Activated T-cell treated with anti-CD3 and anti-CD28 coated beads, Interleukin-2, amount 50 U/mL, for 24 hours (primary cell): ENCODE data around the gene CD40.

Experiments used
- DNase-seq: peaks from one replicate; pipeline ENCODE4 v3.0.0-alpha.2; 2020
- H3K27ac Mint-ChIP-seq: 2 replicates; pipeline ENCODE4 v1.8.0; 2020; ENCODE audit warnings: mild to moderate bottlenecking, mixed read lengths
- H3K27me3 Mint-ChIP-seq: 2 replicates; pipeline ENCODE4 v1.8.0; 2020; ENCODE audit warnings: mixed read lengths
- H3K36me3 Mint-ChIP-seq: 2 replicates; pipeline ENCODE4 v1.8.0; 2020; ENCODE audit warnings: low read depth, mixed read lengths
- H3K4me1 Mint-ChIP-seq: 2 replicates; pipeline ENCODE4 v1.8.0; 2020; ENCODE audit warnings: low read depth, mixed read lengths
- H3K4me3 Mint-ChIP-seq: 2 replicates; pipeline ENCODE4 v1.8.0; 2020; ENCODE audit warnings: mild to moderate bottlenecking, moderate library complexity, mixed read lengths
- H3K9me3 Mint-ChIP-seq: 2 replicates; pipeline ENCODE4 v1.8.0; 2020; ENCODE audit warnings: mixed read lengths

CD40 gene

DNA sequence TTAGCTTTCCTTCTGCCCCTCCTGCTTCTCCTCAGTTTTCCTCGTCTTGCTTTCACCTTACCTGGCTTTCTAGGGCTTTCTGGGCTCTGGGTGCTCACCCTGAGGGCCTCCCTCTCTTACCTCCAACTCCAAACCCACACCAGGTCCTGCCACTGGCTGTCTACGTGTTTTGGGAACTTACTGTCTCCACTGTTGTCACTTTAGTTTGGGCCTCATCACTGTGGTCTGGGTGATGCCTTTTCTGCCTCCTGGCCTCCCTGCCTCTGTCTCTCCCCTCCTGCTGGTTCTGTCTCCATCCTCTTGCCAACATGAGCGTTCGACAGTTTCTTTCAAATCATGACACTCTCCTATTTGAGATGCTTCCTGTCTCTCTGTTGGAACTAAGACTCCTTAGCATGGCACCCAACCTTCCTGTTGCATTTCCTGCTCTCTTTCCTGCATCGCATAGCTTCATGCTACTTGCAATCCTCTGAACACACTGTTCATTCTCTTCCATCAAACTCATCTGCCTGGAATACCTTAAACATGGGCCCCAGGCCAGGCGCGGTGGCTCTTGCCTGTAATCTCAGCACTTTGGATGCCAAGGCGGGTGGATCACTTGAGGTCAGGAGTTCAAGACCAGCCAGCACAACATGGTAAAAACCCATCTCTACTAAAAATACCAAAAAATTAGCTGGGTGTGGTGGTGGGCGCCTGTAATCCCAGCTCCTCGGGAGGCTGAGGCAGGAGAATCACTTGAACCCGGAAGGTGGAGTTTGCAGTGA, 5.5 kb downstream of the CD40 start:
- Mint-ChIP-seq H3K27ac (no peak overlapping the region), H3K27me3 (no peaks in the 10 kb centered on the region), H3K4me1 (peaks cover 5% of the 10 kb centered on the region), H3K9me3 (no peaks in the 10 kb centered on the region), H3K36me3 (peaks cover 7% of the 10 kb centered on the region), H3K4me3 (no peak overlapping the region)
- DNase-seq = peak; percentile 13

DNA sequence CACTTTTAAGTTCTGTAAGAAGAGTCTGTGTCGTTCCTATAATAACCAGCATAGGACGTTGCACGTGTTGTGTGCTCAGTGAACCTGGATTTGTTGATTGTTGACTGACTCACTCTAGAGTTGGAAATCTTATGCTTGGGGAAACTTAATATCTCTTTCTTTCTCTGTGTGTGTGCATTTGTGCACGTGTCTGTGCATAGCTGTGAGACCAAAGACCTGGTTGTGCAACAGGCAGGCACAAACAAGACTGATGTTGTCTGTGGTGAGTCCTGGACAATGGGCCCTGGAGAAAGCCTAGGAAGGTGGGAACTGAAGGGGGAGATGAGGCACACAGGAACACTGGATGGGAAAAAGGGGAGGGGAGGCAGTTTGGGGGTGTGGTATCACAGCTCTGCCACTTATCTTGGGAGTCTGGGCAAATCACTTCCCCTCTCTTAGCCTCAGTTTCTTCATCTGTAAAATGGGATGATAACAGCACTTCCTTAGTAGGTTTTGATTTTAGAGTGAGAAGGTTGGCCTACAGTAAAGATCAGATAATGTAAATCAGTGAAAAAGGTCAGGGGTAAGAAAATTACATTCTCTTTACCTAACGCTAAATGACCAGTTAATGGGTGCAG, 8.4 kb downstream of the CD40 start:
- no peak for DNase-seq
- peak overlapping the region; percentile 47 for H3K27ac Mint-ChIP-seq
- peaks cover 7% of the 10 kb centered on the region for H3K36me3 Mint-ChIP-seq

DNA sequence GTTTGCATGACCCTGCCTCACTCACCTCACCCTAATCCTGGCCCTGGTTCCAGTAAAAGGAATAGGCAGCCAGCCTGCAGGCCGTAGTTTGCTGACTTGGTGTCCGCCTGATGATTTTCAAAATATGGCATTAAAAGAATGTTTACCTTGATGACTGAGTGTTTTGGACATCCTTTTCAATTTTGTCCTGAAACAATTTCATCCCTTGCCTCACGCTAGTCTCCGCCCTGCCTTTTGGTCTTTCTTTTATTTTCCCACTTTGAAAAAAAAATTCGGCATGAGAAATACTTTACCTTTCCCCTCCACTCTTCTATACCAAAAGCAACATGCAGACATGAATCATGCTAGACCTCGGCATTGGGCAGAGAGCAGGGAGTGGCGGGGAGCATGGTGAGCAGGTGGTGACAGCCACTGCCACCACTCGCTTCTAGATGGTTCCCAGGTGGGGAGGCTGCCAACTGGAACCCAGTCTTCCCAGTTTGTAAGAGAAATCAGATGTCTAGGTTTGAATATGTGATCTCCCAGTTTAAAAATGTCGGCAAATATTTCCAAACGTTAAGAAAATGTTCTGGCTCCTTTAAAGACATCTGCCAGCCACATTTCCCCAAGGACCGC, 9.4 kb downstream of the CD40 start:
- Mint-ChIP-seq H3K27me3 (peaks cover 23% of the 10 kb centered on the region), H3K36me3 (peaks cover 4% of the 10 kb centered on the region), H3K27ac (no peak overlapping the region), H3K9me3 (no peaks in the 10 kb centered on the region), H3K4me1 (no peaks in the 10 kb centered on the region), H3K4me3 (no peak overlapping the region)
- peak; percentile 7 for DNase-seq

More for the DNA sequence above, 8.4 kb downstream of the CD40 start:
- H3K27me3 Mint-ChIP-seq = peaks cover 16% of the 10 kb centered on the region
- no peaks in the 10 kb centered on the region for H3K9me3 Mint-ChIP-seq
- no peaks in the 10 kb centered on the region for H3K4me1 Mint-ChIP-seq
- no peak overlapping the region for H3K4me3 Mint-ChIP-seq

DNA sequence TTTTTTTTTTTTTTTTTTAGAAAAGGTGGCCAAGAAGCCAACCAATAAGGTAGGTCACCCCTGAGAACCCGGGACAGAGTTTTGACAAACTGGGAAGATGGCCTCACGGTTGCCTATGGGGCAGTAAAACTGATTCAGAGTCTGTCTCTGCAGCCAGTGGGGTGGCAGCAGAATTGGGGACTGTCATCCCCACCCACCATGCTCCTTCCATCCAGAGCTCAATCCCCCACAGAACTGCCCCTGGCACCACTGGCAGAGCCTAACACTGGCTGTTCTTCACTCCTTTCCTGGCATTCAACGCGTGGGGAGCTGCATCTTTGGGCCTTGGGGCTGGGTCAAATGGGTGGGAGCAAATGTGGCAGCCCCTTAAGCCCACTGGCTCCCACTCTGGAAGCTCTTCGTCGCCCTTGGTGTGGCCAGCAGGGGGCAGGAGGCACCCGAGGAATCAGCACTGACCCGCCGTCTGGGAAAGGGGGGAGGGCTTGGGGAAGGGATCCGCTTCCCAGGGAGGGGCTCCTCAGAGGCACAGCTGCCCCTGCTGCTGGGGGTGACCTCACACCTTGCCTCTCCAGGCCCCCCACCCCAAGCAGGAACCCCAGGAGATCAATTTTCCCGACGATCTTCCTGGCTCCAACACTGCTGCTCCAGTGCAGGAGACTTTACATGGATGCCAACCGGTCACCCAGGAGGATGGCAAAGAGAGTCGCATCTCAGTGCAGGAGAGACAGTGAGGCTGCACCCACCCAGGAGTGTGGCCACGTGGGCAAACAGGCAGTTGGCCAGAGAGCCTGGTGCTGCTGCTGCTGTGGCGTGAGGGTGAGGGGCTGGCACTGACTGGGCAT, 10.4 kb downstream of the CD40 start:
- DNase-seq = no peak
- Mint-ChIP-seq H3K9me3 (no peaks in the 10 kb centered on the region), H3K27ac (no peak overlapping the region), H3K4me1 (peaks cover 2% of the 10 kb centered on the region), H3K4me3 (no peak overlapping the region), H3K36me3 (peaks cover 4% of the 10 kb centered on the region), H3K27me3 (peaks cover 31% of the 10 kb centered on the region)

DNA sequence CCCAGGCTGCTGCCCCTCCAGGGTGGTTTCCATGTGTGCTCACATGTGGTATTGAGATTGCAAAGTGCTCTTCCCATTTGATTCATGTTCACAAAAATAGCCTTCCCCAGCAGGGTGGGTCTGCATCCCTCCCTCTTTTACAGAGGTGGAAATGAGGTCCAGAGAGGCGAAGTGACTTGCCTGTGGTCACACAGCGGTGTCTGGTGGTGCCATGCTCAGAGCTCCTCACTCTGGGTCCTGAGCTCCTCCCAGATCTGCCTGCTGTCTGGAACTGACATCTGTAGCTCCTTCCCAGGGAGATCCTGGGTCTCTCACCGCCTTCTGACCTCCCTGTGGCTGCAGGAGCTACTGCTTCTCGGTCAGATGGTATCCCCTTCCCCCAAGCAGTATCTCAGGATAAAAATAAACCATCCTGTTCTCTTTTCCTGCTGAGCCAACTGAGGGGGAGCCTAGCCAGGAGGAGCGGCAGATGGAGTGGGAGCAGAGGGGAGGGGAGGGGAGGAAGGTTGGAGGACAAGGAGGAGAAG, 11.9 kb downstream of the CD40 start:
- H3K27ac Mint-ChIP-seq = no peak overlapping the region
- no peak overlapping the region for H3K4me3 Mint-ChIP-seq
- peaks cover 2% of the 10 kb centered on the region for H3K4me1 Mint-ChIP-seq
- H3K9me3 Mint-ChIP-seq = no peaks in the 10 kb centered on the region
- H3K27me3 Mint-ChIP-seq = peaks cover 38% of the 10 kb centered on the region
- no peak for DNase-seq
- H3K36me3 Mint-ChIP-seq = peaks cover 2% of the 10 kb centered on the region

DNA sequence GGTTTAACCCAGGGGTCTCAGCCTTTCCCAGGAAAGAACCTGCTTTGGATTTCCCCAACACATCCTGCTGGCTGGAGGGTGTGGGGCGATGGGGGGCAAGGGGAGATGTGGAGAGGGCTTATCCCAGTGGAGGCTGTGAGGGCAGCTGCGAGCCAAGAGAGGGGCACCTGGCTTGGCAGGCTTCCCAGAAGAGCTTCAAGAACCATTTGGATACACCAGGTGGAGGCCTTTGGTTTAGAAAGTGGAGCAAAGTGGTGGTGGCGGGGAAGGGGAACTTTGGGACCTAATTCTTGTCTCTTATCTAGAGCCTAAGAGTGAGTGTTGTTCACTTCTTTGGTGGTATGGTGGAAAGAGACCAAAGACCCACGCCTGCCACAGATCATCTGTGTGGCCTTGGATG, 12.4 kb downstream of the CD40 start:
- H3K4me1 Mint-ChIP-seq = peaks cover 2% of the 10 kb centered on the region

DNA sequence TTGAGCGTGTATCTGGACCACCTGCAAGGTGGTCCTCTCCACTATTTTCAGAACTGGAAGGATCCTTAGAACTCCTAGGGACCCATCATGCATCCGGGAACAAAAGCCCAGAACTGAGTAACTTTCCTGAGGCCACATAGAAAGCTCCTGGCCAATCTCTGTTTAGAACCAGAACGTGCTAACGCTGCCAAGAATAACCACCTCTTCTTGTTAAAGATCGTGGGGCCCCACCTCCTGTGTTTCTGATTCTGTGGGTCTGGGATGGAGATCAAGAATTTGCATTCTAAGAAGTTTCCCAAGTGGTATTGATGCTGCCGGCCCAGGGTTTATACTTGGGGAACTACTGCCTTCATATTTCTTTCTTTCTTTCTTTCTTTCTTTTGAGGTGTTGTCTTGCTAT, 13.3 kb downstream of the CD40 start:
- peaks cover 2% of the 10 kb centered on the region for H3K4me1 Mint-ChIP-seq
- H3K36me3 Mint-ChIP-seq = peaks cover 2% of the 10 kb centered on the region
- H3K27me3 Mint-ChIP-seq = peaks cover 46% of the 10 kb centered on the region
- no peak overlapping the region for H3K4me3 Mint-ChIP-seq
- no peak for DNase-seq
- no peak overlapping the region for H3K27ac Mint-ChIP-seq
- no peaks in the 10 kb centered on the region for H3K9me3 Mint-ChIP-seq

More for the DNA sequence above, 12.4 kb downstream of the CD40 start:
- no peak for DNase-seq
- no peaks in the 10 kb centered on the region for H3K9me3 Mint-ChIP-seq
- H3K36me3 Mint-ChIP-seq = peaks cover 2% of the 10 kb centered on the region
- H3K4me3 Mint-ChIP-seq = no peak overlapping the region
- no peak overlapping the region for H3K27ac Mint-ChIP-seq
- peaks cover 38% of the 10 kb centered on the region for H3K27me3 Mint-ChIP-seq

DNA sequence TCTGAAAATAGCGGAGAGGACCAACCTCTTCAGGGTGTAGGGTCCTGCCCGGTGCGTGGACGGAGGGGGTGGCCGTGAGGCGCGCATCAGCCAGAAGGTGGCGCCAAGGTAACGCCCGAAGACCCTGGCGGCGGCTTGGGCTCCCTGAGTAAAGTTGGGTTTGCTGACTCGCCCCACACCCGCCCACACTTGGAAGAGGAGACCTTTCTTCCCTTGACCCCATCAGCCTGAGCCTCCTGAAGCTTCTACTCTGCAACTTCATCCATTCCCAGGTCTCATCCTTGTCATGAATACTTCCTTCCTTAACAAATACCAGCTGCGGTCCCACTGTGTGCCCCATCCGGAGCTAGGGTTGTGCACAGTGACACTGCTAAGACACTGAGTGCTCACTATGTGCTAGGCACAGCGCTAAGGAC, 14.6 kb downstream of the CD40 start:
- peaks cover 2% of the 10 kb centered on the region for H3K36me3 Mint-ChIP-seq

DNA sequence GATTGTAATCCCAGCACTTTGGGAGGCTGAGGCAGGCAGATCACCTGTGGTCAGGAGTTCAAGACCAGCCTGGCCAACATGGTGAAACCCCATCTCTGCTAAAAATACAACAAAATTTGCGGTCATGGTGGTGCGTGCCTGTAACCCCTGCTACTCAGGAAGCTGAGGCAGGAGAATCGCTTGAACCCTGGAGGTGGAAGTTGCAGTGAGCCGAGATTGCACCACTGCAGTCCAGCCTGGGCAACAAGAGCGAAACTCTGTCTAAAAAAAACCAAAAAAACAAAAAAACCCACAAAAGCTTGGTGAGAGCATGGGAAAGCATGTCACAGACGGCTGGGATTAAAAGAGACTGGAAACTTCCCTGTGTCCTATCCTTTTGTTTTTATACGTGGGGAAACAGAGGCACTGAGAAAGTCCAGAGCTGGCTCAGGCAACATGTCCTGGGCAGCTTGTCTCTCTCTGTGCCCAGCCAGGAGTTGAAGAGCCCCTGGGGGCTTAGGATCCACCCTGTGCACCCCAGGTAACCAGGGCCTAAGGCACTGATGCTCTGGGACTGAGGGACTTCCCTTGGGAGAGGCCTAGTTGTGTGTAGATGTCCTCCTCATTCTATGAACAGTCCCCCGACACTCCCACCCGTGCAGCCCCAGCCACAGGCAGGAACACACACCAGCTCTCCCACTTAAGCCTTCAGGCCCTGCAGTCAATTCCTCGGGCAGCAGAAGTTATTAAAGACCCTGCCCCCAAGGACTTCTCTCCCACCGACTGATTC, 16.0 kb downstream of the CD40 start:
- Mint-ChIP-seq H3K9me3 (no peaks in the 10 kb centered on the region), H3K27me3 (peaks cover 60% of the 10 kb centered on the region), H3K36me3 (no peaks in the 10 kb centered on the region), H3K4me3 (no peak overlapping the region), H3K27ac (no peak overlapping the region), H3K4me1 (peaks cover 2% of the 10 kb centered on the region)
- no peak for DNase-seq

More for the DNA sequence above, 14.6 kb downstream of the CD40 start:
- DNase-seq = peak; percentile 78
- peaks cover 2% of the 10 kb centered on the region for H3K4me1 Mint-ChIP-seq
- no peak overlapping the region for H3K4me3 Mint-ChIP-seq
- H3K9me3 Mint-ChIP-seq = no peaks in the 10 kb centered on the region
- no peak overlapping the region for H3K27ac Mint-ChIP-seq
- H3K27me3 Mint-ChIP-seq = peaks cover 48% of the 10 kb centered on the region

DNA sequence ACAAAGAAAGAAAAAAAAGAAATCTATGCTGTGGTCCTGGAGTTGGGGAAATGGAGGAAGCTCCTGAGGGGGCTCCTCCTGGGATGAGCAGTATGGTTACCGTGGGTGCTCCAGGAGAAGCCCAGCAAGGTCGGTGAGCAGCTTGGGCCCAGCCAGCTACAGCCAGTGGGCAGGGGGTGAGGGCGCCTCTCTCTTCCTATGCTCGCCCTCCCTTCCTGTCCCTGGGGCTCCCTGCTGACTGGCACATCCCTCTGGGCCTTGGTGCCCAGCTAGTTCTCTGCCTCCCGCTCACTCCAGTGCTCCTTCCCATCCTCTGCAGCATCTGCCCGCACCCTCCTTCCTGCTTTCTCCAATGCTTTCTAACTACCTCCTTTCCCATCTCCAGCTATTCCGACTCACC, 16.6 kb downstream of the CD40 start:
- no peak for DNase-seq
- Mint-ChIP-seq H3K27ac (no peak overlapping the region), H3K9me3 (no peaks in the 10 kb centered on the region), H3K4me3 (no peak overlapping the region), H3K36me3 (no peaks in the 10 kb centered on the region), H3K4me1 (peaks cover 2% of the 10 kb centered on the region), H3K27me3 (peaks cover 65% of the 10 kb centered on the region)

DNA sequence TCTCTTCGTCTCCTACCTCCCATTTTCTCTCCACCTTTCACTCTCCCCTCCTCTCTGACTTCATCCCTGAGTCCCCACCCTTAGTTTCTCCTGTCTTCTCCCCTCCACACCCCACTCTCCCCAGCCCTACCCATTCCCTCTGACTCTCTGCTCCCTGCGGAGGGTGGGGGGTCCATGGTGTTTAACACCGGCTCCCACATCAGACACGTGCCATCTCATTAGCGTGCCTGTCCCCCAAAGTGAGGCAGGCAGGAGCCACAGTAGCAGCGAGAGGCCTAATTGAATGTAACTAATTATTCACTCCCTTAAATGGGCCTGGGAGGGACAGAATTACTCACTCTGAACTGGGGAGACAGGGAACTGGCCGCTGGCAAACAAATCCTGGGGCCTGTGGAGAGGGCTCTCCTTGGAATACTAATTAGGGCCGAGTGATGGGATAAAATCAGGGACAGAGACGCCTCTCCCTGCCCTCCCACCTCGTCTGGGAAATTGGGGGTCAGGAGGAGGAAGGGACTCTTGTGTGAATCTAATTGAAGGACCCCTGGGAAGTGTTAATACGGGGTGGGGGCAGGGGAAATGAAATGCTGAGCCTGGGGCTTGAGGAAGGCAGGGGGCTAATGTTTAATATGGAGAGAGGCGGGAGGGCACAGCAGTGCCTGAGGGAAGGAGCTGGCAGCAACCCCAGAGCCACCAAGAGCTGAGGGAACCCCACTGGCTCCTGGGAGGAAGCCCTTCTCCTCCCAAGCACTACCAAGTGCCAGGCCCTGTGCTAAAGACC, 17.9 kb downstream of the CD40 start:
- no peaks in the 10 kb centered on the region for H3K36me3 Mint-ChIP-seq
- H3K4me3 Mint-ChIP-seq = no peak overlapping the region
- DNase-seq = no peak
- no peak overlapping the region for H3K27ac Mint-ChIP-seq
- peaks cover 62% of the 10 kb centered on the region for H3K27me3 Mint-ChIP-seq
- peaks cover 2% of the 10 kb centered on the region for H3K4me1 Mint-ChIP-seq
- no peaks in the 10 kb centered on the region for H3K9me3 Mint-ChIP-seq

DNA sequence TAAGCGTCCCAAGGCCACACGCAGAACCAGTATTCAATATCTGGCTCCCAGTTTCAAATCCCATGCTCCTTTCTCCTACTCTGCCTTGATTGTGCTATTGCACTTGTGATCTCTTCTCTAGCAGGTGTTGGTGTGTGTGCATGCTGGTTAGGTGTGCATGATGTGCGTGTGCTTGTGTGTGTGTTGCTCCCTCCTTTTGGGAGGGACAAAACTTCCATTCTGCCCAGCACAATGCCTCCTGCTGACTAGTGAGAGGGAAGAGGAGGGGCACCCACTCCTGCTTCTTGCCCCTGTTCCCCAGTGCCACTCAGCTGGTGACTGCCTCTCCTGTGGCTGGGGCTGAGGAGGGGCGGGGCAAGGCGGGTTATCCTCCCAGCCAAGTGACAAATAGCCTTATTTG, 19.7 kb downstream of the CD40 start:
- Mint-ChIP-seq H3K4me3 (no peak overlapping the region), H3K36me3 (no peaks in the 10 kb centered on the region), H3K4me1 (peaks cover 1% of the 10 kb centered on the region), H3K9me3 (no peaks in the 10 kb centered on the region), H3K27ac (no peak overlapping the region), H3K27me3 (peaks cover 61% of the 10 kb centered on the region)
- no peak for DNase-seq

DNA sequence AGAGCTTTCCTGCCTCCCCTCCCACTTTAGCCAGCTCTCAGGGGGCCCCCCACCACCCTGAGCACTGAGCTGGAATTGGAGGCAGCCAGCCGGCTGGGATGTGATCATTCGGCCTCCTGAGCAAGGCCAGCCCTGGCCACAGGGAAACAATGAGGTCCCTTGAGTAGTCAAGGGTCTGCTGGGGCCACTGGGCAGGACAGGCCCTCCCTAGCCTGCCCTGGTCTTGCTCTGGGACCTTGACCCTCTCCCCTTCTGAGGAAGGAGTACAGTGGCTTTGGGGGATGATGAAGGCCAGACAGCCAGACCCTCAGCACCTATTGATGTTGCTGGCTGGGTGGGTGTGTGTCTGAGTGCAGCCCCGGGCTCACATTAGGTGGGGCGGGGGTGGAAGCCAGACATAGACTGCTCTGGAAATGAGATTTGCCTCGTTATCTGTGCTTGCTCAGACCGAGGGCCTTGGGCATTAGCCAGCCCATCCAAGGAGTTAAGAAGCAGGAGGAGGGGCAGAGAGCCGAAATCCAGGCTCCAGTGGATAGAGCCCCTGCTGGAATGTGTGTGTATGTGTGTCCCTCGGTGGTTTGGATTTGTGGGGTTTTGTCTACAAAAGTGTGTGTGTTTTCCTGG, 21.3 kb downstream of the CD40 start:
- Mint-ChIP-seq H3K36me3 (no peaks in the 10 kb centered on the region), H3K27me3 (peaks cover 52% of the 10 kb centered on the region), H3K4me1 (no peaks in the 10 kb centered on the region), H3K4me3 (no peak overlapping the region), H3K27ac (no peak overlapping the region), H3K9me3 (no peaks in the 10 kb centered on the region)
- DNase-seq = no peak
